Thoracic aorta (tissue), 2 donors: ENCODE results near the gene FOSL1. TPM values are rescaled to one million over a fixed set of nuclear protein-coding genes. Genes with fewer than 3 reads are reported as not detected.

Experiments used
- ATAC-seq: fragments of 150-250 bp; one replicate; pipeline ENCODE4 v1.8.0; 2017; ENCODE audit warnings: low read depth; ENCODE audit not compliant: insufficient number of reproducible peaks, low FRiP score
- DNase-seq: peaks from one replicate; pipeline ENCODE4 v3.0.0-alpha.2; 2020; ENCODE audit warnings: low spot score
- H3K27ac ChIP-seq, 2 donors: fragments of 200-600 bp; sonication (generic); 1 replicate in 1 of 2; 2 replicates in 1 of 2; pipeline ENCODE4 v1.5.1; 2016; ENCODE audit warnings: mild to moderate bottlenecking in 2 of 2, moderate library complexity in 2 of 2
- H3K27me3 ChIP-seq: fragments of 200-600 bp; sonication (generic); replicated peaks from 2 replicates; pipeline ENCODE4 v1.6.0; 2016; ENCODE audit warnings: mild to moderate bottlenecking; ENCODE audit not compliant: insufficient read depth
- H3K36me3 ChIP-seq: fragments of 200-600 bp; sonication (generic); one replicate; pipeline ENCODE4 v1.5.1; 2016
- H3K4me1 ChIP-seq, 2 donors: fragments of 200-600 bp; sonication (generic); 1 replicate in 1 of 2; 2 replicates in 1 of 2; pipeline versions ENCODE4 v1.5.1 to v1.6.0; 2016; ENCODE audit warnings: low read depth in 2 of 2, mild to moderate bottlenecking in 1 of 2; ENCODE audit not compliant: control insufficient read depth in 1 of 2
- H3K4me3 ChIP-seq: fragments of 200-600 bp; sonication (generic); 2 replicates; pipeline ENCODE4 v1.5.1; 2016; ENCODE audit warnings: mild to moderate bottlenecking
- H3K9me3 ChIP-seq: fragments of 200-600 bp; sonication (generic); 2 replicates; pipeline ENCODE4 v1.5.1; 2016
- total RNA-seq, 2 donors: library from RNA; depleted of rRNA; stranded (reverse); fragments of >200 nt; gene quantifications; one replicate each; pipeline versions ENCODE4 v1.1.0 to v1.2.3, GENCODE V29; 2016
- TF ChIP-seq, protein P1 (sequence below): fragments of 200-600 bp; sonication (generic); IDR thresholded peaks from one replicate; pipeline ENCODE4 v1.5.1; 2019; ENCODE audit warnings: antibody characterized with exemption

The FOSL1 gene
- total RNA-seq, 2 donors from 2014 or later: 25.6 to 143 TPM

DNA sequence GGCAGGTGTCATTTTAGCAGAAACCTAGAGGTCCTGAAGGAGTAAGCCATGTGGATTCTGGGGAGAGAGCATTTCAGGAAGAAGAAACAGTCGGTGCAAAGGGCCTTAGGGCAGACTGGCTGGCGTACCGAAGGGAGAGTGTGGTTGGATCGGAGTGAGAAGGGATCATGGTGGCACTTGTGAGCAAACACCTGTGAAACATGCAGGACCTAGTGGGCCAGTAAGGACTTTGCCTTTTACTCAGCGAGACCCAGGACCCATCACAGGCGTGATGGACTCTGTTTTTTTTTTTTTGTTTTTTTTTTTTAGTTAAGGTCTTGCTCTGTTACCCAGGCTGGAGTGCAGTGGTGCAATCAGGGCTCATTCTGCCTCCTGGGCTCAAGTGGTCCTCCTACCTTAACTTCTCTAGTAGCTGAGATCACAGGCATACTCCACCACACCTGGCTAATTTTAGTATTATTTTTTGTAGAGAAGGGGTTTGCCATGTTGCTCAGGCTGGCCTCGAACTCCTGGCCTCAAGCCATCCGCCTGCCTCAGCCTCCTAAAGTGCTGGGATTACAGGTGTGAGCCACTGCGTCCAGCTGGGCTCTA lies 41.6 kb upstream of the FOSL1 start:
- TF ChIP-seq, protein P1, sequence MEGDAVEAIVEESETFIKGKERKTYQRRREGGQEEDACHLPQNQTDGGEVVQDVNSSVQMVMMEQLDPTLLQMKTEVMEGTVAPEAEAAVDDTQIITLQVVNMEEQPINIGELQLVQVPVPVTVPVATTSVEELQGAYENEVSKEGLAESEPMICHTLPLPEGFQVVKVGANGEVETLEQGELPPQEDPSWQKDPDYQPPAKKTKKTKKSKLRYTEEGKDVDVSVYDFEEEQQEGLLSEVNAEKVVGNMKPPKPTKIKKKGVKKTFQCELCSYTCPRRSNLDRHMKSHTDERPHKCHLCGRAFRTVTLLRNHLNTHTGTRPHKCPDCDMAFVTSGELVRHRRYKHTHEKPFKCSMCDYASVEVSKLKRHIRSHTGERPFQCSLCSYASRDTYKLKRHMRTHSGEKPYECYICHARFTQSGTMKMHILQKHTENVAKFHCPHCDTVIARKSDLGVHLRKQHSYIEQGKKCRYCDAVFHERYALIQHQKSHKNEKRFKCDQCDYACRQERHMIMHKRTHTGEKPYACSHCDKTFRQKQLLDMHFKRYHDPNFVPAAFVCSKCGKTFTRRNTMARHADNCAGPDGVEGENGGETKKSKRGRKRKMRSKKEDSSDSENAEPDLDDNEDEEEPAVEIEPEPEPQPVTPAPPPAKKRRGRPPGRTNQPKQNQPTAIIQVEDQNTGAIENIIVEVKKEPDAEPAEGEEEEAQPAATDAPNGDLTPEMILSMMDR: no peak
- no peaks in the 10 kb centered on the region for H3K9me3 ChIP-seq
- no peaks in the 10 kb centered on the region for H3K27me3 ChIP-seq
- ATAC-seq (no peak), DNase-seq (no peak)
- no peaks in the 10 kb centered on the region for H3K36me3 ChIP-seq
- no peak overlapping the region for H3K4me3 ChIP-seq
- H3K27ac ChIP-seq: peak overlapping the region in 1 of 2 donors; percentile 8
- no peaks in the 10 kb centered on the region for H3K4me1 ChIP-seq

DNA sequence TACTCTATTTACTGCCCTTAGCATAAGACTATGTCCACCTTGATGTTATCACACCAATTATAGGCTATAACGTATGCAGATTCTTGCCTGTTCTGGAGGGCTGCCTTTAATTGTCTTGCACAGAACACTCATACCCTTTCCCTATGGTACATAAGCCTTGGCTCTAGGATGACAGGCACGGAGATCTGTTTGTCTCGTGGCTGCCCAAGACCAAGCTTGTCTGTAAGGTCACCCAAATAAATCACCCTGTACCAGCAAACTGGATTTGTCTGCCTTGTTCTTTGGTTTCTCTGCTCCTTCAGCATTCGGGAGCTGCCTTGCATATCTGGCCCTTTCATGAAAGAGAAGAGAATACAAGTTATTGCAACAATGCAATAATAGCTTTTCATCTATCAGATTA lies 37.6 kb upstream of the FOSL1 start:
- no peak overlapping the region for H3K4me3 ChIP-seq
- ATAC-seq: no peak
- no peak for DNase-seq
- H3K27ac ChIP-seq: no peak overlapping the region
- no peaks in the 10 kb centered on the region for H3K4me1 ChIP-seq
- TF ChIP-seq, protein P1: no peak
- H3K9me3 ChIP-seq: no peaks in the 10 kb centered on the region
- H3K27me3 ChIP-seq: no peaks in the 10 kb centered on the region
- H3K36me3 ChIP-seq: no peaks in the 10 kb centered on the region

DNA sequence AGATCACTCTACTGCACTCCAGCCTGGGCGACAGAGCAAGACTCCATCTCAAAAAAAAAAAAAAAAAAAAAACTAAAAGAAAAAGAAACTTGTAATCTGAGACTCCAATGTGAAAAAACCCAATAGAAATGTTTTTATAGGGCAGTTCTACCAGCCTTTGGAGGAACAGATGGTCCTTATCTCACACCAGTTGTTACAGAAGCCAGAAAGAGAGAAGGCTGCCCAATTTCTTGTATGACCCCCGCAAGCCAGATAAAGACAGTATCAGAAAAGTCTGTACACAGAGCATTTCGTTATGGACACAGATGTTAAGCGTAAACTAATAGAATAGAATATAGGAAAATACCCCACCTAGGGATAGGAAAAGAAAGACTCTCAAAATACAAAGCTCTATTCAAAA lies 33.8 kb upstream of the FOSL1 start:
- Histone ChIP-seq H3K9me3 (no peaks in the 10 kb centered on the region), H3K27me3 (no peaks in the 10 kb centered on the region), H3K4me3 (no peak overlapping the region), H3K27ac (no peak overlapping the region), H3K4me1 (no peaks in the 10 kb centered on the region), H3K36me3 (no peaks in the 10 kb centered on the region)
- TF ChIP-seq, protein P1: no peak
- DNase-seq (no peak), ATAC-seq (no peak)

DNA sequence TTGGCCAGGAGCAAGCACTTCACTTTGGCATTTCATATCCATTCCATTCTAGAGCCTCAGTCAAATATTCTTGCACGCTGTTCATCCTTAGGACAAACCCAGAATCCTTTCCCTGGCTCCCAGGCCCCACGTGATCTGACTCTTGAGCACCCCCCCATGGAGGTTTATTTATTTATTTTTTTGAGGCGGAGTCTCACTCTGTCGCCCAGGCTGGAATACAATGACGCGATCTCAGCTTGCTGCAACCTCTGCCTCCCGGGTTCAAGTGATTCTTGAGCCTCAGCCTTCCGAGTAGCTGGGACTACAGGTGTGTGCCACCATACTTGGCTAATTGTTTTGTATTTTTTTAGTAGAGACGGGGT lies 32.4 kb upstream of the FOSL1 start:
- DNase-seq (no peak), ATAC-seq (no peak)
- H3K27me3 ChIP-seq: no peaks in the 10 kb centered on the region
- no peak overlapping the region for H3K27ac ChIP-seq
- H3K36me3 ChIP-seq: no peaks in the 10 kb centered on the region
- H3K4me1 ChIP-seq: no peaks in the 10 kb centered on the region
- H3K4me3 ChIP-seq: no peak overlapping the region
- no peaks in the 10 kb centered on the region for H3K9me3 ChIP-seq
- TF ChIP-seq, protein P1: no peak

DNA sequence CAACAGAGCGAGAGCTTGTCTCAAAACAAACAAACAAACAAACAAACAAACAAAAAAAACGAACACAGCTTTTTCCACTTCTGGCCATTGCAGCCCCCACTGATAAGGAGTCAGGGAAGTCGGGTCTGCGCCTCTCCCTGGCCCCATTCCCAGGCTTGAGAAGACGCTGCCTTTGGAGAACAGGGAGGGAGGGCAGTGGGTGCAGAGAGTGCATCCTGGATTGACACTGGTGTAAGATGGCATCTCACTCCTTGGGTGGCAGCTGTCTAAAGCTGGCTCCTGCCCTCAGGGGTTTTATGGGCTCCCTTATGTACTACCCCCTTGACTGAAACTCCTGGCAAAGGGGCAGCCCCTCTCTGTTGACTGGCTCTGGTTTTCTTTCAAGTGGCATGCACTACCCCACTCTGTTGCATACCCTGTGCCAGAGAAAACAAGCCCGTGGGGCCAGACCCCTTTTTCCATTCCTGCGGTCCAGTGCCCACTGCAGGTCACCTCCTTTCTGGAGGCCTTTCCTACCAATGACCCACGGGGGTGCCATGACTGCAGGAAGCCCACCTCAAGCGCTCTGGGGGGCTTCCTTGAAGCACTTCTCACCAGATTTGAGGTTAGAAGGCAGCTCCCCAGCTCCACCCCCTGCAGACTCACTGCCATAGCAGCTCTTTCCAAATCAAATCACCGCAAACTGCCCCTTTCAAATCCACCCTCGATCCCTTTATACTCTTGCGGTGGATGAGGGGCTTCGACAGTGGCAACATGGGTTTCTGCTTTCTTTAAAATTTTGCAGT lies 31.8 kb upstream of the FOSL1 start:
- no peak overlapping the region for H3K4me3 ChIP-seq
- no peak overlapping the region for H3K27ac ChIP-seq
- no peaks in the 10 kb centered on the region for H3K36me3 ChIP-seq
- ATAC-seq (no peak), DNase-seq (no peak)
- no peaks in the 10 kb centered on the region for H3K27me3 ChIP-seq
- TF ChIP-seq, protein P1: no peak
- H3K4me1 ChIP-seq: no peaks in the 10 kb centered on the region
- H3K9me3 ChIP-seq: no peaks in the 10 kb centered on the region
